Neural cell (in vitro differentiated cells): Measurements from ENCODE around the gene IGSF21. TPM values are rescaled to one million over a fixed set of nuclear protein-coding genes. Genes with fewer than 3 reads are reported as not detected.

Experiments
- H2AFZ ChIP-seq: fragments of 200-600, 300-800 bp; sonication (generic), shearing (Covaris generic); 2 replicates; pipeline ENCODE4 v1.6.0; 2014; ENCODE audit warnings: low read depth, mild to moderate bottlenecking, antibody characterized with exemption, low read length, moderate library complexity
- H3F3A ChIP-seq: fragments of 200-600 bp; shearing (Covaris generic); 2 replicates; pipeline ENCODE4 v1.6.1; 2016; ENCODE audit warnings: mild to moderate bottlenecking, moderate library complexity, mixed read lengths, antibody characterized with exemption, low read length; ENCODE audit not compliant: insufficient read depth, poor library complexity, severe bottlenecking
- H3K27ac ChIP-seq: fragments of 200-600, 300-800 bp; sonication (generic), shearing (Covaris generic); 2 replicates; pipeline ENCODE4 v1.5.1; 2014; ENCODE audit warnings: mild to moderate bottlenecking, low read length, moderate library complexity
- H3K27me3 ChIP-seq: fragments of 300-800, 200-600 bp; sonication (generic), shearing (Covaris generic); 2 replicates; pipeline ENCODE4 v1.6.0; 2014; ENCODE audit warnings: mild to moderate bottlenecking, low read depth, low read length, moderate library complexity; ENCODE audit not compliant: insufficient read depth
- H3K36me3 ChIP-seq: fragments of 300-800, 200-600 bp; sonication (generic), shearing (Covaris generic); 2 replicates; pipeline ENCODE4 v1.5.1; 2014; ENCODE audit warnings: mild to moderate bottlenecking, antibody characterized with exemption, low read length, moderate library complexity; ENCODE audit not compliant: insufficient read depth
- H3K4me2 ChIP-seq: fragments of 300-800, 200-600 bp; sonication (generic), shearing (Covaris generic); 2 replicates; pipeline ENCODE4 v1.6.0; 2014; ENCODE audit warnings: mild to moderate bottlenecking, low read length
- H3K4me3 ChIP-seq: fragments of 300-800, 200-600 bp; sonication (generic), shearing (Covaris generic); 2 replicates; pipeline ENCODE4 v1.5.1; 2014; ENCODE audit warnings: mild to moderate bottlenecking, low read length, moderate library complexity
- H3K79me2 ChIP-seq: fragments of 200-600 bp; shearing (Covaris generic); replicated peaks from 2 replicates; pipeline ENCODE4 v1.6.0; 2014; ENCODE audit warnings: mild to moderate bottlenecking, low read length, moderate library complexity; ENCODE audit not compliant: insufficient read depth
- H3K9ac ChIP-seq: fragments of 300-800, 200-600 bp; sonication (generic), shearing (Covaris generic); 2 replicates; pipeline ENCODE4 v1.6.1; 2016; ENCODE audit warnings: mild to moderate bottlenecking, low read length, mixed read lengths
- H3K9me2 ChIP-seq: fragments of 200-600 bp; shearing (Covaris generic); 2 replicates; pipeline ENCODE4 v1.6.1; 2016; ENCODE audit warnings: mild to moderate bottlenecking, low read length, mixed read lengths; ENCODE audit not compliant: insufficient read depth
- H3K9me3 ChIP-seq: fragments of 200-600, 300-800 bp; sonication (generic), shearing (Covaris generic); 2 replicates; pipeline ENCODE4 v1.6.1; 2016; ENCODE audit warnings: mild to moderate bottlenecking, mixed run types, low read length, moderate library complexity, mixed read lengths
- H4K20me1 ChIP-seq: fragments of 200-600 bp; shearing (Covaris generic); 2 replicates; pipeline ENCODE4 v1.6.1; 2016; ENCODE audit warnings: mild to moderate bottlenecking, mixed run types; ENCODE audit not compliant: insufficient read depth
- CTCF ChIP-seq: fragments of 450-650 bp; IDR thresholded peaks from 2 replicates; pipeline ENCODE4 v1.5.1; 2014; ENCODE audit warnings: antibody characterized with exemption, mild to moderate bottlenecking, moderate library complexity; ENCODE audit not compliant: poor library complexity, severe bottlenecking
- EP300 ChIP-seq: fragments of 450-650 bp; conservative IDR thresholded peaks from 2 replicates; pipeline ENCODE4 v1.6.1; 2014; ENCODE audit warnings: antibody characterized with exemption, mild to moderate bottlenecking, moderate library complexity; ENCODE audit not compliant: poor library complexity, severe bottlenecking
- EZH2 ChIP-seq: fragments of 200-600, 300-800 bp; shearing (Covaris generic), sonication (generic); IDR thresholded peaks from 2 replicates; pipeline ENCODE4 v1.6.1; 2014; ENCODE audit warnings: antibody characterized with exemption, low read length, borderline replicate concordance, mild to moderate bottlenecking; ENCODE audit not compliant: insufficient read depth, poor library complexity, severe bottlenecking
- MXI1 ChIP-seq: fragments of 450-650 bp; conservative IDR thresholded peaks from 2 replicates; pipeline ENCODE4 v1.6.1; 2014; ENCODE audit warnings: antibody characterized with exemption, mild to moderate bottlenecking; ENCODE audit not compliant: poor library complexity, severe bottlenecking
- POLR2AphosphoS5 ChIP-seq: IDR thresholded peaks from 2 replicates; pipeline ENCODE4 v1.6.1; 2012
- RAD21 ChIP-seq: fragments of 450-650 bp; conservative IDR thresholded peaks from 2 replicates; pipeline ENCODE4 v1.6.1; 2014; ENCODE audit warnings: antibody characterized with exemption, mild to moderate bottlenecking, moderate library complexity
- REST ChIP-seq: IDR thresholded peaks from 2 replicates; pipeline ENCODE4 v1.6.1; 2012; ENCODE audit warnings: borderline replicate concordance
- SMC3 ChIP-seq: fragments of 450-650 bp; conservative IDR thresholded peaks from 2 replicates; pipeline ENCODE4 v1.6.1; 2014; ENCODE audit warnings: antibody characterized with exemption, mild to moderate bottlenecking, moderate library complexity; ENCODE audit not compliant: poor library complexity
- TAF1 ChIP-seq: IDR thresholded peaks from 2 replicates; pipeline ENCODE4 v1.6.1; 2012; ENCODE audit warnings: low read depth
- polyA plus RNA-seq: library from polyadenylated mRNA; depleted of rRNA; stranded (reverse); fragments of >200 nt; gene quantifications from 2 replicates; pipeline ENCODE4 v1.2.3, GENCODE V29; 2014

Gene IGSF21
- polyA plus RNA-seq, 1 donor from 2014 or later, result 2.4 TPM

GRCh38 chr1:18384059-18384458 is 276.5 kb downstream of the IGSF21 start:
- Histone ChIP-seq H3K27ac (no peak overlapping the region), H3F3A (no peaks in the 10 kb centered on the region), H4K20me1 (no peaks in the 10 kb centered on the region), H3K27me3 (no peaks in the 10 kb centered on the region), H3K36me3 (no peaks in the 10 kb centered on the region), H3K79me2 (no peaks in the 10 kb centered on the region), H3K9me3 (peaks cover 6% of the 10 kb centered on the region), H3K9me2 (no peaks in the 10 kb centered on the region), H3K4me2 (no peak overlapping the region), H3K4me3 (no peak overlapping the region), H2AFZ (no peak overlapping the region), H3K9ac (no peak overlapping the region)
- TF ChIP-seq TAF1, result no peak
- no peak for TF ChIP-seq SMC3
- no peak for TF ChIP-seq POLR2AphosphoS5
- TF ChIP-seq REST, result no peak
- TF ChIP-seq EP300, result no peak
- no peak for TF ChIP-seq CTCF
- no peak for TF ChIP-seq RAD21
- TF ChIP-seq MXI1, result no peak
- no peak for TF ChIP-seq EZH2

- Histone ChIP-seq H3K4me3 (no peak overlapping the region), H3K79me2 (no peaks in the 10 kb centered on the region), H3F3A (no peaks in the 10 kb centered on the region), H3K9me2 (no peaks in the 10 kb centered on the region), H3K27ac (no peak overlapping the region), H3K4me2 (no peak overlapping the region), H3K9me3 (peaks cover 6% of the 10 kb centered on the region), H3K9ac (no peak overlapping the region), H2AFZ (no peak overlapping the region), H3K36me3 (no peaks in the 10 kb centered on the region), H3K27me3 (no peaks in the 10 kb centered on the region), H4K20me1 (no peaks in the 10 kb centered on the region)
- TF ChIP-seq CTCF (no peak), POLR2AphosphoS5 (no peak), MXI1 (no peak), REST (no peak), SMC3 (no peak), EZH2 (no peak), RAD21 (no peak), EP300 (no peak)
Observed at GRCh38 chr1:18384471-18384870, 276.9 kb downstream of the IGSF21 start.
